Large intestine (tissue), 3 donors: ENCODE measurements around the gene RBM39. TPM values are rescaled to one million over a fixed set of nuclear protein-coding genes. Genes with fewer than 3 reads are reported as not detected.
"Not testable (repeated sequence)": the region's sequence is repeated elsewhere in the genome, so short reads cannot be mapped to it uniquely, and the experiment has no call there.

Source experiments
- DNase-seq, 2 donors: peaks; one replicate each; pipeline versions ENCODE4 v3.0.0 to v3.0.0-alpha.2; 2013
- H3K27ac ChIP-seq: one replicate; pipeline ENCODE4 v1.5.1; 2013; ENCODE audit warnings: low read length
- H3K27me3 ChIP-seq: 2 replicates; pipeline ENCODE4 v1.6.1; 2013; ENCODE audit warnings: low read length; ENCODE audit not compliant: control insufficient read depth, insufficient read depth
- H3K36me3 ChIP-seq: 2 replicates; pipeline ENCODE4 v1.6.1; 2013; ENCODE audit warnings: low read length; ENCODE audit not compliant: control insufficient read depth, insufficient read depth
- H3K4me1 ChIP-seq: one replicate; pipeline ENCODE4 v1.6.1; 2013; ENCODE audit warnings: low read length; ENCODE audit not compliant: control insufficient read depth, insufficient read depth
- H3K4me3 ChIP-seq: one replicate; pipeline ENCODE4 v1.5.1; 2013; ENCODE audit warnings: low read length
- H3K9me3 ChIP-seq: one replicate; pipeline ENCODE4 v1.6.1; 2013; ENCODE audit warnings: mild to moderate bottlenecking, low read depth, low read length, moderate library complexity; ENCODE audit not compliant: control insufficient read depth
- WGBS: methylation state at CpG from one replicate; pipeline ENCODE4 v1.1.5; 2013; ENCODE audit warnings: low lambda C conversion rate; ENCODE audit not compliant: insufficient coverage; 5-methylcytosine and 5-hydroxymethylcytosine counted together
- polyA plus RNA-seq: library from polyadenylated mRNA; unstranded; fragments of 120-200 nt; gene quantifications from one replicate; pipeline ENCODE4 v1.2.1, GENCODE V29; 2013

RBM39 gene
- polyA plus RNA-seq, 1 donor = 429 TPM

GRCh38 chr20:35699127-35699956 lies 42.7 kb downstream of the RBM39 start, which contains the start of the genes NFS1 and ROMO1:
Gene NFS1, minus strand, starts transcription at chr20:35699352. Its CDS starts 64 bp downstream, at chr20:35699288.
Gene ROMO1, plus strand, starts transcription at chr20:35699405. Its CDS starts 228 bp downstream, at chr20:35699633.
- H3K36me3 ChIP-seq = peaks cover 37% of the 10 kb centered on the region
- peak within 1 kb of the TSS; percentile 72 for H3K27ac ChIP-seq
- H3K9me3 ChIP-seq = no peaks in the 10 kb centered on the region
- H3K4me3 ChIP-seq = peak within 1 kb of the TSS; percentile 74
- H3K4me1 ChIP-seq = peaks cover 12% of the 10 kb centered on the region
- H3K27me3 ChIP-seq = no peaks in the 10 kb centered on the region
- WGBS = no CpG with 5 or more reads among the region's 81 CpGs
- peak; percentile 75 to 87 for DNase-seq

- DNase-seq = peak in 1 of 2 donors; percentile 13
- H3K36me3 ChIP-seq = peaks cover 36% of the 10 kb centered on the region
- no peaks in the 10 kb centered on the region for H3K27me3 ChIP-seq
- no peaks in the 10 kb centered on the region for H3K9me3 ChIP-seq
- peaks cover 12% of the 10 kb centered on the region for H3K4me1 ChIP-seq
- peak overlapping the region; percentile 72 for H3K27ac ChIP-seq
- 0% methylated on average over 1 of the region's 37 CpGs for WGBS
- H3K4me3 ChIP-seq = peak overlapping the region; percentile 74
Measured at GRCh38 chr20:35698298-35699126, 43.5 kb downstream of the RBM39 start.

GRCh38 chr20:35697696-35698297 lies 44.3 kb downstream of the RBM39 start:
- no peaks in the 10 kb centered on the region for H3K27me3 ChIP-seq
- DNase-seq = no peak
- peaks cover 33% of the 10 kb centered on the region for H3K36me3 ChIP-seq
- peaks cover 12% of the 10 kb centered on the region for H3K4me1 ChIP-seq
- no peaks in the 10 kb centered on the region for H3K9me3 ChIP-seq
- peak overlapping the region; percentile 74 for H3K4me3 ChIP-seq
- no CpG with 5 or more reads among the region's 9 CpGs for WGBS
- H3K27ac ChIP-seq = no peak overlapping the region

- H3K4me3 ChIP-seq = no peak overlapping the region
- peaks cover 12% of the 10 kb centered on the region for H3K4me1 ChIP-seq
- no peaks in the 10 kb centered on the region for H3K27me3 ChIP-seq
- no peak overlapping the region for H3K27ac ChIP-seq
- no peaks in the 10 kb centered on the region for H3K9me3 ChIP-seq
- H3K36me3 ChIP-seq = peaks cover 25% of the 10 kb centered on the region
- DNase-seq = no peak
- no CpG with 5 or more reads among the region's 4 CpGs for whole genome bisulfite sequencing
Measured at GRCh38 chr20:35695978-35696377, 46.1 kb downstream of the RBM39 start.

- Histone ChIP-seq H3K36me3 (peaks cover 29% of the 10 kb centered on the region), H3K27ac (no peak overlapping the region), H3K9me3 (no peaks in the 10 kb centered on the region), H3K4me1 (peaks cover 7% of the 10 kb centered on the region), H3K27me3 (no peaks in the 10 kb centered on the region), H3K4me3 (no peak overlapping the region)
- WGBS = no CpG with 5 or more reads among the region's 2 CpGs
- no peak for DNase-seq
Measured at GRCh38 chr20:35695245-35695749, 46.8 kb downstream of the RBM39 start.

GRCh38 chr20:35690265-35690664 lies 51.8 kb downstream of the RBM39 start:
- Histone ChIP-seq H3K4me1 (no peaks in the 10 kb centered on the region), H3K36me3 (peaks cover 48% of the 10 kb centered on the region), H3K9me3 (peaks cover 5% of the 10 kb centered on the region), H3K27ac (no peak overlapping the region), H3K27me3 (no peaks in the 10 kb centered on the region), H3K4me3 (no peak overlapping the region)
- WGBS = no CpG with 5 or more reads among the region's 4 CpGs
- no peak for DNase-seq

- H3K4me3 ChIP-seq, H3K4me1 ChIP-seq, H3K27ac ChIP-seq, DNase-seq, H3K9me3 ChIP-seq, H3K27me3 ChIP-seq: not testable (repeated sequence)
- peaks cover 48% of the 10 kb centered on the region for H3K36me3 ChIP-seq
- no CpG with 5 or more reads among the region's 11 CpGs for WGBS
Measured at GRCh38 chr20:35686872-35687271, 55.2 kb downstream of the RBM39 start.

- no CpG with 5 or more reads among the region's 9 CpGs for WGBS
- peaks cover 46% of the 10 kb centered on the region for H3K36me3 ChIP-seq
- H3K4me3 ChIP-seq, H3K4me1 ChIP-seq, H3K27me3 ChIP-seq, H3K9me3 ChIP-seq, DNase-seq, H3K27ac ChIP-seq: not testable (repeated sequence)
Measured at GRCh38 chr20:35685368-35685767, 56.7 kb downstream of the RBM39 start.

GRCh38 chr20:35681960-35682359 lies 60.1 kb downstream of the RBM39 start:
- no peak for DNase-seq
- Histone ChIP-seq H3K4me1 (no peaks in the 10 kb centered on the region), H3K27ac (no peak overlapping the region), H3K36me3 (peaks cover 30% of the 10 kb centered on the region), H3K27me3 (no peaks in the 10 kb centered on the region), H3K9me3 (no peaks in the 10 kb centered on the region), H3K4me3 (no peak overlapping the region)
- whole genome bisulfite sequencing = no CpG with 5 or more reads among the region's 1 CpG
